MCF 10A (cell line): ENCODE measurements around the gene ACADL. TPM values are rescaled to one million over a fixed set of nuclear protein-coding genes. Genes with fewer than 3 reads are reported as not detected.

Experiments
- BruUV-seq: library from RNA; stranded (reverse); fragments of 400-500 nt; replicated peaks from 2 replicates; lab custom pipeline; 2021; lab: Mats Ljungman, UMichigan
- CTCF ChIA-PET: fragments of 300-600 bp; sonication (Branson Sonifier 250); formaldehyde crosslinking; extraction: SDS; loops from one replicate; lab custom pipeline; 2021; ENCODE audit warnings: antibody characterized with exemption, inconsistent platforms; lab: Yijun Ruan, JAX
- POLR2A ChIA-PET: fragments of 300-600, 350-650 bp; sonication (Branson Sonifier 250); formaldehyde crosslinking; extraction: SDS; loops from one replicate; lab custom pipeline; 2020; ENCODE audit warnings: antibody characterized with exemption, inconsistent platforms; lab: Yijun Ruan, JAX
- DNase-seq: peaks from one replicate; pipeline ENCODE4 v3.0.0-alpha.2; 2018; ENCODE audit not compliant: unreplicated experiment
- H3K27ac Mint-ChIP-seq: one replicate; pipeline ENCODE4 v1.8.0; 2022; ENCODE audit warnings: mild to moderate bottlenecking, low read depth, mixed read lengths; ENCODE audit not compliant: unreplicated experiment
- H3K27me3 Mint-ChIP-seq: one replicate; pipeline ENCODE4 v1.8.0; 2022; ENCODE audit warnings: mixed read lengths; ENCODE audit not compliant: insufficient read depth, unreplicated experiment
- H3K36me3 Mint-ChIP-seq: one replicate; pipeline ENCODE4 v1.8.0; 2022; ENCODE audit warnings: mild to moderate bottlenecking, moderate library complexity, mixed read lengths; ENCODE audit not compliant: insufficient read depth, unreplicated experiment
- H3K4me1 Mint-ChIP-seq: one replicate; pipeline ENCODE4 v1.8.0; 2022; ENCODE audit warnings: mixed read lengths; ENCODE audit not compliant: insufficient read depth, unreplicated experiment
- H3K4me3 Mint-ChIP-seq: one replicate; pipeline ENCODE4 v1.8.0; 2022; ENCODE audit warnings: mild to moderate bottlenecking, moderate library complexity, mixed read lengths; ENCODE audit not compliant: unreplicated experiment
- H3K9me3 Mint-ChIP-seq: one replicate; pipeline ENCODE4 v1.8.0; 2022; ENCODE audit warnings: mixed read lengths; ENCODE audit not compliant: unreplicated experiment
- intact Hi-C: fragments of 100-400 bp; cut with micrococcal nuclease; formaldehyde crosslinking; loops from 2 replicates; pipeline ENCODE4 v1.14.1; 2022
- total RNA-seq: library from RNA; stranded (reverse); gene quantifications from 2 replicates; pipeline ENCODE4 v1.2.3, GENCODE V29; 2022
- TF ChIP-seq, protein P1 (sequence below): fragments of 200-600 bp; IDR thresholded peaks from one replicate; pipeline ENCODE4 v1.8.0; 2022; ENCODE audit warnings: antibody characterized with exemption, mild to moderate bottlenecking; ENCODE audit not compliant: unreplicated experiment

The ACADL gene
- total RNA-seq, 1 experiment from 2014 or later = not detected

DNA sequence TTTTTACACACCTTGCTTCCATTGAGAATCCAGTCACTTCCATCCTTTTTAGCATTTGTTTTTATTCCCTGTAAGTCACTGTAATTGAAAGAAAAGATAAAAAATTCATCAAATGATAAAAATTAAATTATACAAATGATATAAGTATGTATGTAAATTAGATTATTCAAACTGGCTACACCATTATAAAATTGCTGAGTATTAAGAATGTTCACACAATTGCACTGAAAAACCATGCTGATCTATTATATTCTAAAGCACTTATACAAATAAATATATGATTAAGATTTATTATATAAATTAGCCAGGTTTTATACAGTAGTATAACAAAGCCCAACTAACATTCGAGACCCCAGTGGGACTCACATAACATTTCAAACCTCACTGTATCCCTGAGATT, 15.1 kb downstream of the ACADL start:
- intact Hi-C loops = no loop called here
- Mint-ChIP-seq H3K4me1 (no peaks in the 10 kb centered on the region), H3K9me3 (no peaks in the 10 kb centered on the region), H3K27ac (no peak overlapping the region), H3K36me3 (no peaks in the 10 kb centered on the region), H3K27me3 (no peaks in the 10 kb centered on the region), H3K4me3 (no peak overlapping the region)
- no TSS peak for BruUV-seq
- TF ChIP-seq, protein P1, sequence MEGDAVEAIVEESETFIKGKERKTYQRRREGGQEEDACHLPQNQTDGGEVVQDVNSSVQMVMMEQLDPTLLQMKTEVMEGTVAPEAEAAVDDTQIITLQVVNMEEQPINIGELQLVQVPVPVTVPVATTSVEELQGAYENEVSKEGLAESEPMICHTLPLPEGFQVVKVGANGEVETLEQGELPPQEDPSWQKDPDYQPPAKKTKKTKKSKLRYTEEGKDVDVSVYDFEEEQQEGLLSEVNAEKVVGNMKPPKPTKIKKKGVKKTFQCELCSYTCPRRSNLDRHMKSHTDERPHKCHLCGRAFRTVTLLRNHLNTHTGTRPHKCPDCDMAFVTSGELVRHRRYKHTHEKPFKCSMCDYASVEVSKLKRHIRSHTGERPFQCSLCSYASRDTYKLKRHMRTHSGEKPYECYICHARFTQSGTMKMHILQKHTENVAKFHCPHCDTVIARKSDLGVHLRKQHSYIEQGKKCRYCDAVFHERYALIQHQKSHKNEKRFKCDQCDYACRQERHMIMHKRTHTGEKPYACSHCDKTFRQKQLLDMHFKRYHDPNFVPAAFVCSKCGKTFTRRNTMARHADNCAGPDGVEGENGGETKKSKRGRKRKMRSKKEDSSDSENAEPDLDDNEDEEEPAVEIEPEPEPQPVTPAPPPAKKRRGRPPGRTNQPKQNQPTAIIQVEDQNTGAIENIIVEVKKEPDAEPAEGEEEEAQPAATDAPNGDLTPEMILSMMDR = no peak
- no peak for DNase-seq
- CTCF ChIA-PET = interaction anchor here (1.0 to 2.4 kb wide), 2 partner anchors 11 to 14 kb away, joined by 3 to 10 read pairs; no protein-coding TSS in a partner anchor
- POLR2A ChIA-PET = no interaction called here

DNA sequence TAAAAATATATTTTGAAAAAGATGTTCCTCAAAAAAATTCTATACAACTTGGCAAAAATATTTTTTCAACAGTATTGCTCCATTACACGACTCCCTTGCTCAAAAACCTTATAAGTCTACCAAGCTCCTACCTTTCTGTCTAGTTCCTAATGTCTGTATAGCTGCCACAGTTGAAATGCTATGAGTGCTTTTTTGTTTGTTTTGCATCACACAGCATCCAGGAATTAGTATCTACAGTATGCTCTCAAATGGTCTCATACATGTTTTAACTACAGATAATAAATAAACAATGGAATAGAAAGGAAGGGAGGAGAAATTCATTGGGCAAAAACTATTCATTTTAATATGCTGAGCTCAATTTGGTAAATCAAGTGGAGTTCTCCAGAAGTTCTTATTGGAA, 17.3 kb downstream of the ACADL start:
- H3K9me3 Mint-ChIP-seq = no peaks in the 10 kb centered on the region
- H3K27me3 Mint-ChIP-seq = no peaks in the 10 kb centered on the region
- no peak overlapping the region for H3K4me3 Mint-ChIP-seq
- BruUV-seq = no TSS peak
- ChIA-PET CTCF (interaction anchor here (0.6 to 1.2 kb wide), 4 partner anchors 12 to 232 kb away, joined by 3 to 5 read pairs (median 4); no protein-coding TSS in a partner anchor), POLR2A (interaction anchor here (1.3 kb wide), 1 partner anchor 233 kb away, joined by 4 read pairs; no protein-coding TSS in a partner anchor)
- H3K27ac Mint-ChIP-seq = no peak overlapping the region
- intact Hi-C loops = no loop called here
- no peak for DNase-seq
- H3K36me3 Mint-ChIP-seq = no peaks in the 10 kb centered on the region
- TF ChIP-seq, protein P1 = no peak
- peaks cover 4% of the 10 kb centered on the region for H3K4me1 Mint-ChIP-seq

DNA sequence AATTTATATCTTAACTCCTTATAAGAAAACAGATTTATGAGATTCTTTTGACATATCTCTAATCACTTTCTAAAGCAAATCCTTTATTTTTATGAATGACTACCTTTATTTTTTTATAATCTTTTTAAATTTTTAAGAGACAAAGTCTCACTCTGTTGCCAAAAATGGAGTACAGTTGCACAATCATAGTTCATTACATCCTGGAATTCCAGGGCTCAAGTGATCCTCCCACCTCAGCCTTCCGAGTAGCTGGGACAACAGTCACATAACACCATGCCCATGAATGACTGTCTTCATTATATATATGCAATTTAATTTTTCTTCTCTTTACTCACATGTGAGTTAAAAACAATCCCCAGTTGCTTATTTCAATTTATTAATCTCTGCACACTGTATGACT, 21.7 kb downstream of the ACADL start:
- no peaks in the 10 kb centered on the region for H3K27me3 Mint-ChIP-seq

DNA sequence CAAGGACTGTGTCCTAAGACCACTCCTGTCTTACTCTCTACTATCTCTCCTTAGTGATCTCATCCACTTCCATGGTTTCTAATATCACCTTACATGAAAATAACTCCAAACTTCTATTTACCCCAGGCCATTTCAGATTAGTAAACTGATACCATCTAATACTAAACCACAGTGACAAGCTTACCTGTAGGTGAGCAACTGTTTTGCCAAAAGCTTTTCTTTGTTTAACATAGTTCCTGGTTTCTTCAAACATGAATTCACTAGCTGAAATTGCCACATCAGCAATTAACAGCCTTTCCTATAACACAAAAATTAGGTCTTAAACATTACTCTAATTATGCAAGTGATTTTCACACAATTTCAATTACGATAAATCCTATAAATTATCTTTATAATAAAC, 22.1 kb downstream of the ACADL start:
- BruUV-seq = no TSS peak
- DNase-seq = no peak
- ChIA-PET CTCF (interaction anchor here (1.2 kb wide), 1 partner anchor 227 kb away, joined by 3 read pairs; no protein-coding TSS in a partner anchor), POLR2A (interaction anchor here (1.4 to 2.2 kb wide), 2 partner anchors 32 to 226 kb away, joined by 5 to 6 read pairs; partner anchors contain the start of gene KANSL1L)
- Mint-ChIP-seq H3K27ac (no peak overlapping the region), H3K27me3 (no peaks in the 10 kb centered on the region), H3K4me1 (peaks cover 11% of the 10 kb centered on the region), H3K36me3 (no peaks in the 10 kb centered on the region), H3K9me3 (no peaks in the 10 kb centered on the region), H3K4me3 (no peak overlapping the region)
- TF ChIP-seq, protein P1 = no peak
- intact Hi-C loops = no loop called here

More for the DNA sequence above, 21.7 kb downstream of the ACADL start:
- BruUV-seq = no TSS peak
- ChIA-PET CTCF (interaction anchor here (0.7 to 1.6 kb wide), 3 partner anchors 195 to 387 kb away, joined by 3 to 6 read pairs (median 3); no protein-coding TSS in a partner anchor), POLR2A (interaction anchor here (1.4 to 2.2 kb wide), 2 partner anchors 32 to 226 kb away, joined by 5 to 6 read pairs; partner anchors contain the start of gene KANSL1L)
- Mint-ChIP-seq H3K27ac (no peak overlapping the region), H3K36me3 (no peaks in the 10 kb centered on the region), H3K4me3 (no peak overlapping the region), H3K9me3 (no peaks in the 10 kb centered on the region), H3K4me1 (peaks cover 7% of the 10 kb centered on the region)
- DNase-seq = peak; percentile 33
- intact Hi-C loops = no loop called here
- TF ChIP-seq, protein P1 = no peak
